H9 (cell line): Measurements from ENCODE around the gene MRPL34. TPM values are rescaled to one million over a fixed set of nuclear protein-coding genes. Genes with fewer than 3 reads are reported as not detected.
A peak's percentile ranks its signal among the peaks of the same experiment; 100 is the strongest.

Experiments
- DNase-seq: peaks from one replicate; pipeline ENCODE4 v3.0.0-alpha.2; 2017
- H2AFZ ChIP-seq: one replicate; pipeline ENCODE4 v1.6.1; 2013; ENCODE audit warnings: mild to moderate bottlenecking, low read length, control low read depth, moderate library complexity
- H2AK5ac ChIP-seq: 2 replicates; pipeline ENCODE4 v1.6.1; 2013; ENCODE audit warnings: low read length, control low read depth, mixed read lengths; ENCODE audit not compliant: insufficient read length
- H2BK120ac ChIP-seq: one replicate; pipeline ENCODE4 v1.6.1; 2013; ENCODE audit warnings: low read depth, mild to moderate bottlenecking, low read length, control low read depth, inconsistent platforms; ENCODE audit not compliant: poor library complexity, severe bottlenecking
- H2BK12ac ChIP-seq: 2 replicates; pipeline ENCODE4 v1.6.1; 2013; ENCODE audit warnings: low read length, control low read depth, mixed read lengths, low read depth; ENCODE audit not compliant: insufficient read length
- H2BK15ac ChIP-seq: 2 replicates; pipeline ENCODE4 v1.6.1; 2013; ENCODE audit warnings: low read depth, low read length, control low read depth
- H2BK20ac ChIP-seq: one replicate; pipeline ENCODE4 v1.6.1; 2013; ENCODE audit warnings: low read depth, mild to moderate bottlenecking, low read length, control low read depth, inconsistent platforms; ENCODE audit not compliant: poor library complexity, severe bottlenecking
- H2BK5ac ChIP-seq: 2 replicates; pipeline ENCODE4 v1.6.1; 2013; ENCODE audit warnings: low read length, control low read depth, mixed read lengths; ENCODE audit not compliant: insufficient read length
- H3K14ac ChIP-seq: 2 replicates; pipeline ENCODE4 v1.6.1; 2013; ENCODE audit warnings: low read length, control low read depth; ENCODE audit not compliant: insufficient read depth
- H3K18ac ChIP-seq: 2 replicates; pipeline ENCODE4 v1.6.1; 2013; ENCODE audit warnings: low read depth, mild to moderate bottlenecking, mixed read lengths, low read length, control low read depth; ENCODE audit not compliant: insufficient read length
- H3K23ac ChIP-seq: 2 replicates; pipeline ENCODE4 v1.6.1; 2013; ENCODE audit warnings: low read length, control low read depth, mixed read lengths, low read depth; ENCODE audit not compliant: insufficient read length
- H3K23me2 ChIP-seq: 2 replicates; pipeline ENCODE4 v1.6.1; 2013; ENCODE audit warnings: low read depth, mild to moderate bottlenecking, mixed read lengths, low read length, control low read depth; ENCODE audit not compliant: insufficient read length, poor library complexity, severe bottlenecking
- H3K27ac ChIP-seq: 2 replicates; pipeline ENCODE4 v1.5.1; 2013; ENCODE audit warnings: low read length, control low read depth, mixed read lengths, low read depth; ENCODE audit not compliant: insufficient read length
- H3K27me3 ChIP-seq: 2 replicates; pipeline ENCODE4 v1.6.1; 2013; ENCODE audit warnings: low read length, control low read depth, inconsistent platforms; ENCODE audit not compliant: insufficient read depth
- H3K4ac ChIP-seq: 2 replicates; pipeline ENCODE4 v1.6.1; 2013; ENCODE audit warnings: low read depth, mild to moderate bottlenecking, control low read depth, inconsistent platforms, low read length, moderate library complexity
- H3K4me1 ChIP-seq: 2 replicates; pipeline ENCODE4 v1.6.1; 2013; ENCODE audit warnings: low read length, control low read depth, inconsistent platforms; ENCODE audit not compliant: insufficient read depth
- H3K4me2 ChIP-seq: 2 replicates; pipeline ENCODE4 v1.6.1; 2013; ENCODE audit warnings: low read length, control low read depth, mixed read lengths; ENCODE audit not compliant: insufficient read length, insufficient read depth
- H3K56ac ChIP-seq: 2 replicates; pipeline ENCODE4 v1.6.1; 2013; ENCODE audit warnings: low read depth, mild to moderate bottlenecking, mixed read lengths, low read length, control low read depth; ENCODE audit not compliant: insufficient read length
- H3K79me1 ChIP-seq: 2 replicates; pipeline ENCODE4 v1.6.1; 2013; ENCODE audit warnings: low read depth, mild to moderate bottlenecking, moderate library complexity, low read length, control low read depth, inconsistent platforms; ENCODE audit not compliant: insufficient read depth, poor library complexity, severe bottlenecking
- H3K79me2 ChIP-seq: 2 replicates; pipeline ENCODE4 v1.6.1; 2013; ENCODE audit warnings: low read length, control low read depth, inconsistent platforms; ENCODE audit not compliant: insufficient read depth
- H3K9ac ChIP-seq: 2 replicates; pipeline ENCODE4 v1.6.1; 2013; ENCODE audit warnings: low read length, control low read depth, mixed read lengths; ENCODE audit not compliant: insufficient read length; ENCODE audit errors: extremely low read depth
- H3K9me3 ChIP-seq: one replicate; pipeline ENCODE4 v1.6.1; 2013; ENCODE audit warnings: low read depth, low read length, inconsistent platforms; ENCODE audit not compliant: control insufficient read depth
- H3T11ph ChIP-seq: one replicate; pipeline ENCODE4 v1.6.1; 2013; ENCODE audit warnings: mild to moderate bottlenecking, low read length, control low read depth, inconsistent platforms
- H4K20me1 ChIP-seq: one replicate; pipeline ENCODE4 v1.6.1; 2013; ENCODE audit not compliant: control insufficient read depth, insufficient read length, insufficient read depth
- H4K5ac ChIP-seq: 2 replicates; pipeline ENCODE4 v1.6.1; 2013; ENCODE audit warnings: low read depth, mild to moderate bottlenecking, mixed read lengths, low read length, control low read depth; ENCODE audit not compliant: insufficient read length
- H4K8ac ChIP-seq: replicated peaks from 2 replicates; pipeline ENCODE4 v1.6.1; 2013; ENCODE audit warnings: low read length, control low read depth, mixed read lengths, low read depth; ENCODE audit not compliant: insufficient read length
- H4K91ac ChIP-seq: 2 replicates; pipeline ENCODE4 v1.6.1; 2013; ENCODE audit warnings: low read depth, mild to moderate bottlenecking, moderate library complexity, mixed read lengths, low read length, control low read depth; ENCODE audit not compliant: insufficient read length
- H3K27ac Mint-ChIP-seq, 3 experiments: 2 replicates in 2 of 3; 3 replicates in 1 of 3; pipeline ENCODE4 v1.8.0; 2020 to 2021; ENCODE audit warnings: mixed read lengths in 3 of 3, mild to moderate bottlenecking in 1 of 3, moderate library complexity in 1 of 3
- H3K27me3 Mint-ChIP-seq: 2 replicates; pipeline ENCODE4 v1.8.0; 2021; ENCODE audit warnings: low read depth, mild to moderate bottlenecking, moderate library complexity, mixed read lengths
- H3K36me3 Mint-ChIP-seq, 3 experiments: 2 replicates in 2 of 3; 3 replicates in 1 of 3; pipeline ENCODE4 v1.8.0; 2020 to 2021; ENCODE audit warnings: low read depth in 3 of 3, mixed read lengths in 3 of 3; ENCODE audit not compliant: insufficient read depth in 1 of 3
- H3K4me1 Mint-ChIP-seq, 2 experiments: 2 replicates each; pipeline ENCODE4 v1.8.0; 2020; ENCODE audit warnings: mixed read lengths in 2 of 2
- H3K4me3 Mint-ChIP-seq, 2 experiments: 2 replicates in 1 of 2; 3 replicates in 1 of 2; pipeline ENCODE4 v1.8.0; 2020 to 2021; ENCODE audit warnings: mild to moderate bottlenecking in 2 of 2, mixed read lengths in 2 of 2, moderate library complexity in 1 of 2
- H3K9me3 Mint-ChIP-seq, 2 experiments: 2 replicates in 1 of 2; 3 replicates in 1 of 2; pipeline ENCODE4 v1.8.0; 2020; ENCODE audit warnings: mild to moderate bottlenecking in 2 of 2, mixed read lengths in 2 of 2, moderate library complexity in 1 of 2
- CTCF ChIP-seq: fragments of 200-600 bp; sonication (generic); conservative IDR thresholded peaks from 3 replicates; pipeline ENCODE4 v1.8.0; 2021; ENCODE audit warnings: antibody characterized with exemption, mild to moderate bottlenecking
- WGBS: extraction: QIAGEN DNeasy Blood & Tissue Kit; methylation state at CpG from one replicate; pipeline ENCODE4 v1.1.7; 2013; ENCODE audit warnings: missing lambda C conversion rate, low lambda C conversion rate, mixed read lengths; ENCODE audit not compliant: insufficient read length; ENCODE audit errors: extremely low coverage; 5-methylcytosine and 5-hydroxymethylcytosine counted together
- total RNA-seq: library from RNA; stranded (reverse); gene quantifications from 2 replicates; pipeline ENCODE4 v1.2.1, GENCODE V29; 2021

Gene MRPL34
- total RNA-seq, 1 experiment from 2014 or later: 84.6 TPM

GRCh38 chr19:17327654-17328516, 22.2 kb downstream of the MRPL34 start:
- no peaks in the 10 kb centered on the region for H3K79me1 ChIP-seq
- H3K18ac ChIP-seq: peak overlapping the region; percentile 51
- no peak overlapping the region for H2AFZ ChIP-seq
- Mint-ChIP-seq H3K4me1 (peaks cover 4 to 30% of the 10 kb centered on the region in 2 experiments), H3K36me3 (peaks cover 13 to 46% (median 34%) of the 10 kb centered on the region in 3 experiments), H3K4me3 (peak overlapping the region; percentile 81 to 93), H3K27me3 (peaks cover 6% of the 10 kb centered on the region), H3K9me3 (no peaks in the 10 kb centered on the region; a peak in 1 of 5 replicates), H3K27ac (peak overlapping the region; percentile 94 to 97 (median 96); a peak in 6 of 7 replicates)
- no peaks in the 10 kb centered on the region for H3K4me1 ChIP-seq
- no peaks in the 10 kb centered on the region for H3K27me3 ChIP-seq
- H3K9me3 ChIP-seq: no peaks in the 10 kb centered on the region
- no peaks in the 10 kb centered on the region for H4K20me1 ChIP-seq
- DNase-seq: peak; percentile 96
- H3K79me2 ChIP-seq: no peaks in the 10 kb centered on the region
- H3K9ac ChIP-seq: no peak overlapping the region
- no peak overlapping the region for H2BK120ac ChIP-seq
- no peak overlapping the region for H4K5ac ChIP-seq
- H2BK20ac ChIP-seq: no peak overlapping the region
- H2AK5ac ChIP-seq: no peak overlapping the region
- no CpG with 5 or more reads among the region's 64 CpGs for WGBS
- H3K23me2 ChIP-seq: peaks cover 5% of the 10 kb centered on the region
- H2BK15ac ChIP-seq: no peak overlapping the region
- 0 out of 2 replicates have a peak overlapping the region, but pooled peaks have one; percentile 26 for H3K14ac ChIP-seq
- H2BK5ac ChIP-seq: no peak overlapping the region
- TF ChIP-seq CTCF: peak; percentile 74
- H3T11ph ChIP-seq: no peak overlapping the region
- no peak overlapping the region for H2BK12ac ChIP-seq
- H3K4ac ChIP-seq: no peak overlapping the region
- no peak overlapping the region for H3K27ac ChIP-seq
- H4K91ac ChIP-seq: no peak overlapping the region
- peak overlapping the region; percentile 37 for H3K4me2 ChIP-seq
- H3K56ac ChIP-seq: no peak overlapping the region
- no peak overlapping the region for H4K8ac ChIP-seq
- H3K23ac ChIP-seq: no peak overlapping the region
